ENCODE measurements around the gene INPP5D.

GRCh38 chr2:233210843-233211547, 150.9 kb downstream of the INPP5D start:
- no peak for TF ChIP-seq EP300 (IDR thresholded peaks at IDR 0.05)
- TF ChIP-seq, protein P1, sequence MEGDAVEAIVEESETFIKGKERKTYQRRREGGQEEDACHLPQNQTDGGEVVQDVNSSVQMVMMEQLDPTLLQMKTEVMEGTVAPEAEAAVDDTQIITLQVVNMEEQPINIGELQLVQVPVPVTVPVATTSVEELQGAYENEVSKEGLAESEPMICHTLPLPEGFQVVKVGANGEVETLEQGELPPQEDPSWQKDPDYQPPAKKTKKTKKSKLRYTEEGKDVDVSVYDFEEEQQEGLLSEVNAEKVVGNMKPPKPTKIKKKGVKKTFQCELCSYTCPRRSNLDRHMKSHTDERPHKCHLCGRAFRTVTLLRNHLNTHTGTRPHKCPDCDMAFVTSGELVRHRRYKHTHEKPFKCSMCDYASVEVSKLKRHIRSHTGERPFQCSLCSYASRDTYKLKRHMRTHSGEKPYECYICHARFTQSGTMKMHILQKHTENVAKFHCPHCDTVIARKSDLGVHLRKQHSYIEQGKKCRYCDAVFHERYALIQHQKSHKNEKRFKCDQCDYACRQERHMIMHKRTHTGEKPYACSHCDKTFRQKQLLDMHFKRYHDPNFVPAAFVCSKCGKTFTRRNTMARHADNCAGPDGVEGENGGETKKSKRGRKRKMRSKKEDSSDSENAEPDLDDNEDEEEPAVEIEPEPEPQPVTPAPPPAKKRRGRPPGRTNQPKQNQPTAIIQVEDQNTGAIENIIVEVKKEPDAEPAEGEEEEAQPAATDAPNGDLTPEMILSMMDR (IDR thresholded peaks at IDR 0.05): no peak
